A549 (cell line): ENCODE results near the gene TMED8. TPM values are rescaled to one million over a fixed set of nuclear protein-coding genes. Genes with fewer than 3 reads are reported as not detected.
A peak's percentile ranks its signal among the peaks of the same experiment; 100 is the strongest.

Source experiments
- ATAC-seq, 2 experiments: fragments of 200-7000 bp in 1 of 2; fragments of >200 bp in 1 of 2; cut with Nextera tagmentation in 1 of 2; cut with Tn5 transposase in 1 of 2; 3 replicates each; pipeline versions ENCODE4 v1.8.0 to v1.9.1; 2018 to 2020; ENCODE audit warnings: mild to moderate bottlenecking in 1 of 2, moderate library complexity in 1 of 2
- CTCF ChIA-PET: fragments of 300-600 bp; sonication (Branson Sonifier 250); formaldehyde crosslinking; extraction: SDS; loops from one replicate; lab custom pipeline; 2021; ENCODE audit warnings: antibody characterized with exemption, inconsistent platforms; lab: Yijun Ruan, JAX
- POLR2A ChIA-PET: fragments of 350-600 bp; formaldehyde crosslinking; extraction: SDS; loops from one replicate; lab custom pipeline; 2021; ENCODE audit warnings: antibody characterized with exemption, inconsistent platforms; lab: Yijun Ruan, JAX
- DNase-seq, 2 experiments: peaks; one replicate each; pipeline versions ENCODE4 v3.0.0 to v3.0.0-alpha.2; 2011 to 2016; ENCODE audit warnings: low read depth in 1 of 2, low spot score in 1 of 2
- FAIRE-seq: peaks from 2 replicates; lab custom pipeline; 2011; peaks lifted over from hg19 to GRCh38; lab: Jason Lieb, UNC
- H3K27ac ChIP-seq, 2 experiments: fragments of >200 bp; sonication (Bioruptor Twin); formaldehyde crosslinking; 3 replicates each; pipeline ENCODE4 v1.5.1; 2016 to 2017
- H3K4me1 ChIP-seq: fragments of >200 bp; sonication (Bioruptor Twin); formaldehyde crosslinking; 3 replicates; pipeline ENCODE4 v1.6.1; 2016
- H3K4me2 ChIP-seq: fragments of >200 bp; sonication (Bioruptor Twin); formaldehyde crosslinking; 3 replicates; pipeline ENCODE4 v1.6.1; 2016
- H3K4me3 ChIP-seq: fragments of >200 bp; sonication (Bioruptor Twin); formaldehyde crosslinking; 3 replicates; pipeline ENCODE4 v1.5.1; 2016
- H3K9me3 ChIP-seq: fragments of >200 bp; sonication (Bioruptor Twin); formaldehyde crosslinking; 3 replicates; pipeline ENCODE4 v1.6.1; 2016
- ATOH8 ChIP-seq: fragments of 250-450 bp; sonication (Bioruptor Pico); IDR thresholded peaks from 2 replicates; pipeline ENCODE4 v1.5.0; 2020; ENCODE audit warnings: low read depth, mild to moderate bottlenecking, moderate library complexity
- CBX8 ChIP-seq: fragments of 200-600 bp; sonication (generic); IDR thresholded peaks from 2 replicates; pipeline ENCODE4 v1.6.1; 2016
- CEBPB ChIP-seq, 2 experiments: fragments of >200 bp in 1 of 2; sonication (Bioruptor Twin) in 1 of 2; formaldehyde crosslinking in 1 of 2; IDR thresholded peaks; 2 replicates each; pipeline ENCODE4 v1.6.1; 2012 to 2016
- CHD2 ChIP-seq: fragments of 150-350 bp; IDR thresholded peaks from 2 replicates; pipeline ENCODE4 v1.6.1; 2014; ENCODE audit warnings: low read length; ENCODE audit not compliant: partially characterized antibody
- CHD4 ChIP-seq: fragments of 200-600 bp; sonication (generic); IDR thresholded peaks from 2 replicates; pipeline ENCODE4 v1.6.1; 2016; ENCODE audit warnings: antibody characterized with exemption, mild to moderate bottlenecking, borderline replicate concordance
- CTCF ChIP-seq: fragments of >200 bp; sonication (Bioruptor Twin); formaldehyde crosslinking; IDR thresholded peaks from 3 replicates; pipeline ENCODE4 v1.5.1; 2016
- ESRRA ChIP-seq: fragments of 150-350 bp; IDR thresholded peaks from 2 replicates; pipeline ENCODE4 v1.6.1; 2014; ENCODE audit warnings: mild to moderate bottlenecking, low read length, borderline replicate concordance
- FOSL2 ChIP-seq, 2 experiments: fragments of 450-650 bp in 1 of 2; fragments of >200 bp in 1 of 2; sonication (Bioruptor Twin) in 1 of 2; formaldehyde crosslinking; IDR thresholded peaks; 2 replicates each; pipeline versions ENCODE4 v1.5.0 to v1.6.1; 2016 to 2020; ENCODE audit warnings: mild to moderate bottlenecking in 1 of 2, moderate library complexity in 1 of 2
- GATA3 ChIP-seq: IDR thresholded peaks from 2 replicates; pipeline ENCODE4 v1.6.1; 2012; ENCODE audit warnings: borderline replicate concordance
- HDAC2 ChIP-seq: fragments of 200-600 bp; sonication (generic); IDR thresholded peaks from 2 replicates; pipeline ENCODE4 v1.6.1; 2016
- HES2 ChIP-seq: fragments of >200 bp; sonication (Bioruptor Twin); formaldehyde crosslinking; IDR thresholded peaks from 2 replicates; pipeline ENCODE4 v1.6.1; 2016
- KDM1A ChIP-seq: fragments of 200-600 bp; sonication (generic); IDR thresholded peaks from 2 replicates; pipeline ENCODE4 v1.6.1; 2016; ENCODE audit warnings: low read depth, mild to moderate bottlenecking
- NR3C1 ChIP-seq: fragments of >200 bp; sonication (Bioruptor Twin); formaldehyde crosslinking; IDR thresholded peaks from 3 replicates; pipeline ENCODE4 v1.6.1; 2017
- POLR2AphosphoS2 ChIP-seq: conservative IDR thresholded peaks from 2 replicates; pipeline ENCODE4 v1.6.1; 2012; ENCODE audit warnings: low read length, improper control_type of control experiment, inconsistent platforms
- RAD21 ChIP-seq, 2 experiments: fragments of >200 bp in 1 of 2; sonication (Bioruptor Twin) in 1 of 2; formaldehyde crosslinking in 1 of 2; IDR thresholded peaks in 1 of 2; conservative IDR thresholded peaks in 1 of 2; 2 replicates in 1 of 2; 3 replicates in 1 of 2; pipeline ENCODE4 v1.6.1; 2012 to 2018; ENCODE audit warnings: inconsistent platforms in 1 of 2
- RARB ChIP-seq: fragments of 250-450 bp; sonication (Bioruptor Pico); IDR thresholded peaks from 2 replicates; pipeline ENCODE4 v1.8.0; 2021; ENCODE audit warnings: mild to moderate bottlenecking, moderate library complexity
- RCOR1 ChIP-seq: fragments of 150-350 bp; IDR thresholded peaks from 2 replicates; pipeline ENCODE4 v1.6.1; 2014; ENCODE audit warnings: antibody characterized with exemption, low read length, low read depth
- REST ChIP-seq: fragments of 200-600 bp; sonication (generic); IDR thresholded peaks from 2 replicates; pipeline ENCODE4 v1.6.1; 2016; ENCODE audit warnings: antibody characterized with exemption, mild to moderate bottlenecking, moderate library complexity
- SREBF2 ChIP-seq: fragments of 450-650 bp; IDR thresholded peaks from 2 replicates; pipeline ENCODE4 v1.6.1; 2014; ENCODE audit warnings: mild to moderate bottlenecking, moderate library complexity
- USF2 ChIP-seq: fragments of 450-650 bp; IDR thresholded peaks from 2 replicates; pipeline ENCODE4 v1.6.1; 2014; ENCODE audit warnings: antibody characterized with exemption
- ZSCAN20 ChIP-seq: fragments of 250-450 bp; sonication (Bioruptor Pico); IDR thresholded peaks from 2 replicates; pipeline ENCODE4 v1.8.0; 2022; ENCODE audit warnings: mild to moderate bottlenecking, moderate library complexity
- WGBS: methylation state at CpG from one replicate; pipeline ENCODE4 v1.1.6; 2017; ENCODE audit errors: missing lambda C conversion rate; 5-methylcytosine and 5-hydroxymethylcytosine counted together
- polyA plus RNA-seq, 4 experiments: library from polyadenylated mRNA; depleted of rRNA in 3 of 4; stranded (reverse); fragments of >200 nt; fragmentation: RNase III in 1 of 4; extraction: RNeasy Plus Mini Kit Qiagen cat#74134 plus additional on column Dnase treatment in 1 of 4; gene quantifications; 2 replicates in 3 of 4; 3 replicates in 1 of 4; pipeline ENCODE4 v1.2.3, GENCODE V29; 2011 to 2017

The TMED8 gene
- polyA plus RNA-seq, 2 of the 4 experiments (the other 2 are of a cell fraction), result 8.8 to 13.9 TPM

GRCh38 chr14:77314043-77314442 lies 62.9 kb downstream of the TMED8 start (continued):
- 0 out of 2 replicates have a peak, but pooled peaks have one; percentile 23 for TF ChIP-seq FOSL2 (IDR thresholded peaks at IDR 0.05)
- peak; percentile 71 for TF ChIP-seq FOSL2 (CRISPR knock-in tag; IDR thresholded peaks at IDR 0.05)
- TF ChIP-seq CTCF, result no peak
- peak; percentile 81; the same call in 1 of the 2 replicates for TF ChIP-seq GATA3
- TF ChIP-seq CBX8, result no peak
- TF ChIP-seq, all 56 proteins: peak for 7

GRCh38 chr14:77313371-77313770 lies 63.5 kb downstream of the TMED8 start:
- Histone ChIP-seq H3K27ac (peak overlapping the region; percentile 73 to 76), H3K4me3 (no peak overlapping the region), H3K9me3 (no peaks in the 10 kb centered on the region), H3K4me1 (peaks cover 57% of the 10 kb centered on the region), H3K4me2 (peak overlapping the region; percentile 71)
- TF ChIP-seq NR3C1 (no peak), CHD4 (no peak), FOSL2 (IDR thresholded peaks at IDR 0.05) (no peak), FOSL2 (CRISPR knock-in tag; IDR thresholded peaks at IDR 0.05) (no peak), POLR2AphosphoS2 (no peak), RCOR1 (no peak), HES2 (no peak), RAD21 (conservative IDR thresholded peaks at IDR 0.05 in 1 of 2, IDR thresholded peaks at IDR 0.05 in 1 of 2) (no peak), RARB (CRISPR knock-in tag) (no peak), CHD2 (no peak), USF2 (no peak), ZSCAN20 (no peak), KDM1A (no peak)
- WGBS, result 81% methylated on average over 1 of the region's 1 CpG
- ATAC-seq (no peak), DNase-seq (no peak), FAIRE-seq (no peak)
- ChIA-PET CTCF (interaction anchor here (5.0 to 11.3 kb wide), 3 partner anchors 15 to 173 kb away, joined by 23 to 622 read pairs (median 116); partner anchors contain the start of gene ZDHHC22), POLR2A (interaction anchor here (2.6 kb wide), 1 partner anchor 10 kb away, joined by 11 read pairs; no protein-coding TSS in a partner anchor)

- TF ChIP-seq SREBF2 (no peak), CEBPB (IDR thresholded peaks at IDR 0.05) (peak; percentile 36 to 55; a peak in 2 of 4 replicates)
- FAIRE-seq (no peak), DNase-seq (no peak), ATAC-seq (no peak)
- Histone ChIP-seq H3K4me3 (no peak overlapping the region), H3K4me2 (no peak overlapping the region), H3K27ac (no peak overlapping the region), H3K4me1 (peaks cover 62% of the 10 kb centered on the region), H3K9me3 (no peaks in the 10 kb centered on the region)
- 95% methylated on average over 2 of the region's 2 CpGs for WGBS
- CTCF ChIA-PET, result interaction anchor here (11.3 kb wide), 1 partner anchor 13 kb away, joined by 622 read pairs; no protein-coding TSS in a partner anchor
- POLR2A ChIA-PET, result no interaction called here
Measured at GRCh38 chr14:77311217-77311616, 65.7 kb downstream of the TMED8 start.

GRCh38 chr14:77310026-77310425 lies 66.9 kb downstream of the TMED8 start:
- TF ChIP-seq CBX8 (no peak), FOSL2 (IDR thresholded peaks at IDR 0.05) (no peak), FOSL2 (CRISPR knock-in tag; IDR thresholded peaks at IDR 0.05) (no peak), ATOH8 (CRISPR knock-in tag) (no peak), HDAC2 (no peak), ESRRA (no peak), RCOR1 (no peak), REST (no peak), SREBF2 (no peak)
- POLR2A ChIA-PET, result interaction anchor here (1.3 kb wide), 1 partner anchor 11 kb away, joined by 4 read pairs; the partner anchor contains the start of genes GSTZ1 and POMT2
- FAIRE-seq (no peak), DNase-seq (no peak), ATAC-seq (no peak)
- Histone ChIP-seq H3K27ac (0 out of 6 replicates have a peak overlapping the region, but pooled peaks of 1 of the 2 experiments have one; percentile 15), H3K4me3 (no peak overlapping the region), H3K4me2 (no peak overlapping the region), H3K9me3 (no peaks in the 10 kb centered on the region), H3K4me1 (peaks cover 62% of the 10 kb centered on the region)
- CTCF ChIA-PET, result interaction anchor here (0.9 to 11.3 kb wide), 2 partner anchors 9 to 12 kb away, joined by 3 to 622 read pairs; no protein-coding TSS in a partner anchor
- WGBS, result 70% methylated on average over 4 of the region's 4 CpGs
